CD4-positive, alpha-beta T cell treated with Interleukin-17A for 1 hour (primary cell): ENCODE results near the gene LAMC1.
"Not testable (repeated sequence)": the region's sequence is repeated elsewhere in the genome, so short reads cannot be mapped to it uniquely, and the experiment has no call there.

Experiments used
- DNase-seq: peaks from one replicate; pipeline ENCODE4 v3.0.0-alpha.2; 2020

LAMC1 gene

DNA sequence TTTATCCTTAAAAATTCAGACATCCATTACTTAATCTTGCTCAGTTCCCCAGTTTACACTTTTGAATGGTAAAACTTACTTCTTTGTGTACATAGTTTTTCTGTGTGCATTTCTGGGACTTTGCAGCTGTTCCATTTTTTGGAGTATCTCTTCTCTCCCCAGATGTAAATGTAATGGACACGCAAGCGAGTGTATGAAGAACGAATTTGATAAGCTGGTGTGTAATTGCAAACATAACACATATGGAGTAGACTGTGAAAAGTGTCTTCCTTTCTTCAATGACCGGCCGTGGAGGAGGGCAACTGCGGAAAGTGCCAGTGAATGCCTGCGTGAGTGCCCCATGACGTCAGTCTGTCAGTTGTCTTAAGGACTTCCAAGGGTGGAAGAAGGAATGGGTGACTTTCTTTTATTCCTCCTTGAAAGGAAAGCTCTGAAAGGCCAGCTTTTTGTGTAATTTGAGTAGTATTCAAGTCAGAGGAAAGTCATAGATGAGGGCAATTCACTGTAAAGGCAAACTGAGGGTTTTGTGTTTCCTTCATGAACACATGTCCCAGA, 87.2 kb downstream of the LAMC1 start:
- no peak for DNase-seq

DNA sequence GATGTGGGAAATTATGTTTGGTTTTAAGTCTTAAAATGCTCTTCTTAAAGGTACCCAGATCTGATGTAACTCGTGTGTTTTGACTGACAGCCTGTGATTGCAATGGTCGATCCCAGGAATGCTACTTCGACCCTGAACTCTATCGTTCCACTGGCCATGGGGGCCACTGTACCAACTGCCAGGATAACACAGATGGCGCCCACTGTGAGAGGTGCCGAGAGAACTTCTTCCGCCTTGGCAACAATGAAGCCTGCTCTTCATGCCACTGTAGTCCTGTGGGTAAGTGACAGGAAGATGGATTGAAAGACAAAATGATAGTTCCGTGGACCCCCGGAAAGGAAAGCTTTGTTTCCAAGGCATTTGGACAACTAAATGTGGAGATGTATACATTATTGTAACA, 91.2 kb downstream of the LAMC1 start:
- DNase-seq: no peak

DNA sequence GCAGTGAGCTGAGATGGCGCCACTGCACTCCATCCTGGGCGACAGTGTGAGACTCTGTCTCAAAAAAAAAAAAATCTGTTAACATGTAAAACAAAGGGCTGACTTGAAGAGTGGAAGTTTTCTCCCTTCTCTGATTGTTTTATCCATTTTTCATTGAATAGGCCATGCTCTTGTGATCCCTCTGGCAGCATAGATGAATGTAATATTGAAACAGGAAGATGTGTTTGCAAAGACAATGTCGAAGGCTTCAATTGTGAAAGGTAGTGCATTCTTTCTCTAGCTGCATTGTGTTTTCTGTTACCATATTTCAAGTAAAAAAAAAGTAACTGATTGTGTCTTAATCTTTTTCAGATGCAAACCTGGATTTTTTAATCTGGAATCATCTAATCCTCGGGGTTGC, 93.2 kb downstream of the LAMC1 start:
- no peak for DNase-seq

DNA sequence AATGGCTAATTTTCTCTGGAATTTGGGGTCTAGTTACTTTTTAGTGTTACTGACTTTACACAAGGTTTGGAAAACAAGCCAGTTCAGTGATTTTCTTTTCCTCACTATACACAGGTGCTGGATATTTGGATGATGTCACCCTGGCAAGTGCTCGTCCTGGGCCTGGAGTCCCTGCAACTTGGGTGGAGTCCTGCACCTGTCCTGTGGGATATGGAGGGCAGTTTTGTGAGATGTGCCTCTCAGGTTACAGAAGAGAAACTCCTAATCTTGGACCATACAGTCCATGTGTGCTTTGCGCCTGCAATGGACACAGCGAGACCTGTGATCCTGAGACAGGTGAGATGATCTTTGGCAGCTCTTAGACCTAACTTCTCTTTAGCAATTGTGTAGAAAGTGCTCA, 98.4 kb downstream of the LAMC1 start:
- DNase-seq: no peak

DNA sequence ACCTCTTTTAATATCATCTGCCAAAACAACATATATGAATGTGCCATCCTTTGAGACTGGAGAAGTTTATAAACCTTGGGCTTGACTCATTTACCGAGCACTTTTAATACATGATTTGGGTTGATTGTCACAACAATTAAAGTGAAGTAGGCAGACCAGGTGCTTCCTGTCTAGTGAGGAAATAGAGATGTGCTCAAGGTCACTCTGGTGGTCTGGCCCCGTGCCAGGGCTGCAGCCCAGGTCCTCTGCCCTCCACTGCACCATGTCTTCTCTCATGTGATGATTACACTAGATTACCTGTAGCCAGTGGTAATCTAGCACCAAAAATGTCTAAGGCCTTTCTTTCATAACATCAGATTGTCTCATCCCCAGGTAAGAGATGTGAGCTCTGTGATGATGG, 101.0 kb downstream of the LAMC1 start:
- no peak for DNase-seq

DNA sequence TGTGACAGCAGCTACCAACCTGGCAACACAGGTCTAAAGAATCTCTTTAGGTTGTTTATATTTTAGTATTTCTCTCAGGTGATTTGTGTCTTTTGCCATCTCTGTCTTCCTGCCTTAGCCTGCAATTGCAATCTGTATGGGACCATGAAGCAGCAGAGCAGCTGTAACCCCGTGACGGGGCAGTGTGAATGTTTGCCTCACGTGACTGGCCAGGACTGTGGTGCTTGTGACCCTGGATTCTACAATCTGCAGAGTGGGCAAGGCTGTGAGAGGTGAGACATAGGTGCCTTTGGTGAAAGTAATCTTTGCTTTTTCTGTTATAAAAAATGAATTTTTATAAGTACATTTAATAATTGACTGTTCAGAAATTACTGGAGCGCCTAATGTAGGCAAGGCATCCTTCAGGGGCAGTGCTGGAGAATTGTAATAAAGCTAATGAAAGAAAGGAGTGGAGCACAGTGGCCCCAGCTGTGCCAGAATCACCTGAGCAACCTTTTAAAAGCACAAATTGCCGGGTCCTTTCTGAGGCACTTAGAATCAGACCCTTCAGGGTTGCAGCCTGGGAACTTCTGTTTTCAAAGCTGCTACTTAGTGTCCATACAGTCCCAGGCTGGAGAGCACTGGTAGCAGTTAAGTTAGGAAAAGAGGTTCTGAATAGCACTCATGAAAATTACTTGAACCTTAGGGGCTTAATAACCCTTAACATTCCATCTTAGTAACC, 102.2 kb downstream of the LAMC1 start:
- DNase-seq: no peak

DNA sequence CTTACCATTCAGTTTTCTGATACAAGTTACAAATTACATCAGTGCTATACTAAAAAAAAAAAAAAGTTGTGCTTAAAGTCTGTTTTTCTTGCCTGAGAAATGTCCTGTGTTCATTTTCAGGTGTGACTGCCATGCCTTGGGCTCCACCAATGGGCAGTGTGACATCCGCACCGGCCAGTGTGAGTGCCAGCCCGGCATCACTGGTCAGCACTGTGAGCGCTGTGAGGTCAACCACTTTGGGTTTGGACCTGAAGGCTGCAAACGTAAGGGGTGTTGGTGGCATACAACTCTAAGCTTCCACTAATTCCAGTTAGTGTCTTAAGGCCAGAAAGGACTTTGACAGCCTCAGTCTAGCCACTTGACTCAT, 102.8 kb downstream of the LAMC1 start:
- no peak for DNase-seq

DNA sequence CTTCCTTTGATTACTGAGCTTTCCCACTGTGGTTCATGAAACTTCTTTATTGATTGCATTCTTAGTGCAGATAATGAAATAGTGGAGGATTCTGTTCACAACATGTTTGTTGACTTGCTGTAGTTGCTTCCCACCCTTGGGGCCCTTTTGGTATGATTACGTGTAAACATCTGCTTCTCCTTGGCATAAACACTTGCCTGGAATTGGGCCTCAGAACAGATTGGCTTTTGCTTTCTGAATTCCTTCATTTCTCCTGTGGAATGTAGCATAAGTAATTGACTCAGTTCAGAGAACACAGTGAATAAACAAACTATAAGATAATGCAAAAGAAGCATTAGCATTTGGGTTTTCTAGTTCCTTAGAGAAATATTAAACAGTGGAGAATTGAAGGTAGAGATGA, 103.3 kb downstream of the LAMC1 start:
- no peak for DNase-seq

DNA sequence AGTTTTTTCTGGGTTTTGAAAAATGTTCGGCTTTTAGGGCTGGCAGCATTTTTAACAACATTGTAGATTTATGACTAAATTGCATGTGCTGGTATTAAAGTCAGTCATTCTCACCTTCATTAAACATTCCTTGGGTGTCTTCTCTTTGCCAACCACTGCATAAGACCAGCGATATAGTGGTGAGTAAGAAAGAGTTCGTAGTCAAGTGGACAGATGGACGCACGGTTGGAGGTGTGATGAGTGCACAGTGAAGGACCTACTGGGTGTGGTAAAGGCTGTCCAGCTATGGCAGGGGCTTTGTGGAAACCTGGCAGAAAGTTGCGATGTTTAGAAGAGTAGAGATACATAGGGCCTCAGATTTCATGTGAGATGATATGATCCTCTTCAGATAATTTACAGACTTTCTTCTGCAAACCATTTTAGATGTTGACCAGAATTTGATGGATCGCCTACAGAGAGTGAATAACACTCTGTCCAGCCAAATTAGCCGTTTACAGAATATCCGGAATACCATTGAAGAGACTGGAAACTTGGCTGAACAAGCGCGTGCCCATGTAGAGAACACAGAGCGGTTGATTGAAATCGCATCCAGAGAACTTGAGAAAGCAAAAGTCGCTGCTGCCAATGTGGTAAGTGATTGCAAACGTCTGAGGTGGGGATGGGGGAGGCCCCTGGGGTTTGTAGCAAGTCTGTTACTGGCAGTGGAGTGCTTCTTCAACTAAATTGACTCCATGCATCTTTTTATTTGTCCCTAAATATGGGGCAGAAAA, 106.9 kb downstream of the LAMC1 start:
- DNase-seq: no peak

DNA sequence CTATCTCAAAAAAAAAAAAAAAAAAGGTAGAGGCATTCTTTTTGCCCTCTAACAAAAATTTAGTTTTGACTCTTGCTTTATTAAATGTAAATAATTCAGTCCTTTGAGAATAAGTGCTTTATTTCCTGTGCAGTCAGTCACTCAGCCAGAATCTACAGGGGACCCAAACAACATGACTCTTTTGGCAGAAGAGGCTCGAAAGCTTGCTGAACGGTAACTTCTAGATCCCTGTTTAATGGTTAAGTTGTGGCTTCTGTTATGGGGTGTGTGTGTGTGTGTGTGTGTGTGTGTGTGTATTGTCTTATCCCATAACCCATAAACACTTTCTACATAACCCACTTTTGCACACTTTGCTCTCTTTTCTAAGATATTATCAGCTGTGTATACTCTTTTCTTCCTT, 107.9 kb downstream of the LAMC1 start:
- DNase-seq: no peak

DNA sequence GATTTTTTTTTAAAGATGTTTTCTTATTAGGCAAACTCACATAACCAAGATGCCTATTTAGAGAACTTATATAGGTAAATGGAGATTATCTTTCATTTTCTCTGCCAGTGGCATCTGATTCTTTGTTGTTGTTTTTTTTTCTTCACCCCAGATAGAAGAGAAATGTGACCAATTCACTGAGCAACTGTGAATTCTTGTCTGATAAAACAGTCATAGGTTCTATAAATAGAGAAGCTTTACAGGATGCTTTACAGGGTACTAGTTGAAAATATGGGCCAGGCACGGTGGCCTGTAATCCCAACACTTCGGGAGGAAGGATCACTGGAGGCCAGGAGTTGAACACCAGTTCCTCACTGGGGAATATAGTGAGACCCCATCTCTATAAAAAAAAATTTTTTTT, 112.1 kb downstream of the LAMC1 start:
- no peak for DNase-seq

DNA sequence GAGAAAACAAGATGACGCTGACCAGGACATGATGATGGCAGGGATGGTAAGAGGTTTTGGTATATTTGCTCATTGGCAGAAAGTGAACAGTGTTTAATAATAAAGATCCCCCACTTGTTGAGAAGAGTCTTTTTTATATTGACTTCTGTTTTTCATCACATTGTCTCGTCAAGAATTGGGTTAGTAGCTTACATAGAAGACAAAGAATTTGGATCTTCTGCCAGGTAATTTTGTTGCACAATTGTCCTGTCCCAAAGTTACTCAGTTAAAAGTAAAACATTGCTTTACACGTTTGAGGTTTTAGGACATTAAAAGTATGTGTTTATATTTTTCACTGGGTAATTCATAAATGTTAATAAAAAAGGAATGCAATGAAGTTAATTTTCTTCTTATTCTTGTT, 114.6 kb downstream of the LAMC1 start:
- DNase-seq: no peak

DNA sequence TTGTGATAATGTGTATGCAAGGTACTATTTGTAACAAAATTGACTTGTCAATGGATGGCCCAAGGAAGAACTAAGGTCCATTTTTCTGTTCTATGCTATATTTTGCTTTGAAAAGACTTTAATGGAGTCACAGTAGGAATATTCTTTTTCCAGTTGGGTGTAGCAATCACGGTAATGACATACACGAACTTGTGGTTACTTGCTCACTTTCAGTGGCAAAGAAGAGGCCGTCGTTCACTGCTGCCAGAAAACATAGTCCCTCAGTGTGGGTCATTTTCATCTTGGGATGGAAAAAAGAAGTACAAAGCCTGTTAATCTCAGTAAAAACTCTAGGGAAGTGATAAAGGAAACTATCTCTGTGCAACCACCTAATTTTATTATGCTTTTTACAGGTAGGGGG, 115.1 kb downstream of the LAMC1 start:
- no peak for DNase-seq

DNA sequence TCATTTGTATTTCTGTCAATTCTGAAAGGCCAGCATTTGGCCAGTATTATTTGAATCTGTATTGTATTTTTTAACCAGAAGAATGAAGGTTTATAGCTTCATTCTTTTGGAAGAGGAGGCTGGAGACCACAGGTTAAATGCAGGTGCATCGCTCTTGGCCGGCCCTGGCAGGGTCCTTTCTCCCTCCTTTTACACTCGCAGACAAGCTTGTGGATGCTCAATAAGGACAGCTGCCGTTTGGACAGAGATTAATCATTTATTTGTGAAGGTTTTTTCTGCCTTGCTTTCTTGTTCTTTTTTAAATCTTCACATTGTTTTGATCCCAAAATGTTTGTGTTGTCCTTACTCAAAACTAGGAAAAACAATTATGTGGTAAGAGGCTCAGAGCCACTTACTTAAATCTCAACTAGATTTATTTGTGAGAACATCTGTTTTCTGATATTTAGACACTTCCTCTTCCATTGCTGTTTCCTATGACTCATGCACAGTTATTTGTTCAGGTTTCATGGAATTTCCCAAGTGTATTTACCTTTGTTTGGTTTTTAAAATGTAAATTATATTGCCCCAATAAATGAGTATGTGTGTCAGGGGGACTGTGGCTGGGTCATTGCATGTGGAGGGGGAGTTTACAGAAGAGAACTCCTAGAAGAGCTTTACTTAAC, 116.2 kb downstream of the LAMC1 start:
- DNase-seq: no peak

DNA sequence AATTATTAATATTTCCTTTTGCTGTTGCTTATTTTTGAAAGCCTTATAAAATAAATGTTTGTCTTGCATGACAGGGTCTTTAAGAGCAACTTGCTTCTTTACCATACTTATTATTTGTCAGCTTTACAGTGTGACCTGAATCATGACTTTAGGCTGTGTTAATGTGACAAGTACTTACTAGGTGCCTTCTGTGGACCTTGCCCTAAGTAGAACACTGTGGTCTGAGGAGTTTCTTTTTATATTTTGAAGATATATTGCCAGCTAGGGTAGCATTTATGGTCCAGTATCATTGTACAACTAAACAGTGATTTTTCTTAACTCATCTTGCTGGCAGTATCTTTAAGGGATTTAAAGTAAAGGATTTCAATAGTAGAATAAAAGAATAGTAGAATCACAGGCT, 117.4 kb downstream of the LAMC1 start:
- DNase-seq: no peak

DNA sequence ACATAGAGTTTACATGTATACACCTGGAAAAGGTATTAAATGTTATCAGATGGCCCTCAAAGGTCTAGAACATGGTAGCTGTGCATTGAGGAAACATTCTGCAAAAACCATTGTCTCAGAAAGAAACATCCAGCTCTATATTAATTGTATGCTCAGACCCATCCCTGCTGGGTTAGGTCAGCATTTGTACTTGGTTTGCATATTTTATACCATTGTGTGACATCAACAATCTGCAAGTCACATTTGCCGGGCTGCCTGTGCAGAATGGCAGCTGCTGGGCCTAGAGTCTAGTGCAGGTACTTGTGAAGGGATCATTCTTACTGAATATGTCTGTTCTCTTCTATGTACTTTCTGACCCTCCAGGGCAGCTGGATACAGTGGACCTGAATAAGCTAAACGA, 119.0 kb downstream of the LAMC1 start:
- no peak for DNase-seq

DNA sequence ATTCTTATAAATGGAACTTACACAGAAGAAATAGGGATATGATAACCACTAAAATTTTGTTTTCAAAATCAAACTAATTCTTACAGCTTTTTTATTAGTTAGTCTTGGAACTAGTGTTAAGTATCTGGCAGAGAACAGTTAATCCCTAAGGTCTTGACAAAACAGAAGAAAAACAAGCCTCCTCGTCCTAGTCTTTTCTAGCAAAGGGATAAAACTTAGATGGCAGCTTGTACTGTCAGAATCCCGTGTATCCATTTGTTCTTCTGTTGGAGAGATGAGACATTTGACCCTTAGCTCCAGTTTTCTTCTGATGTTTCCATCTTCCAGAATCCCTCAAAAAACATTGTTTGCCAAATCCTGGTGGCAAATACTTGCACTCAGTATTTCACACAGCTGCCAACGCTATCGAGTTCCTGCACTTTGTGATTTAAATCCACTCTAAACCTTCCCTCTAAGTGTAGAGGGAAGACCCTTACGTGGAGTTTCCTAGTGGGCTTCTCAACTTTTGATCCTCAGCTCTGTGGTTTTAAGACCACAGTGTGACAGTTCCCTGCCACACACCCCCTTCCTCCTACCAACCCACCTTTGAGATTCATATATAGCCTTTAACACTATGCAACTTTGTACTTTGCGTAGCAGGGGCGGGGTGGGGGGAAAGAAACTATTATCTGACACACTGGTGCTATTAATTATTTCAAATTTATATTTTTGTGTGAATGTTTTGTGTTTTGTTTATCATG, 120.5 kb downstream of the LAMC1 start:
- DNase-seq: no peak

DNA sequence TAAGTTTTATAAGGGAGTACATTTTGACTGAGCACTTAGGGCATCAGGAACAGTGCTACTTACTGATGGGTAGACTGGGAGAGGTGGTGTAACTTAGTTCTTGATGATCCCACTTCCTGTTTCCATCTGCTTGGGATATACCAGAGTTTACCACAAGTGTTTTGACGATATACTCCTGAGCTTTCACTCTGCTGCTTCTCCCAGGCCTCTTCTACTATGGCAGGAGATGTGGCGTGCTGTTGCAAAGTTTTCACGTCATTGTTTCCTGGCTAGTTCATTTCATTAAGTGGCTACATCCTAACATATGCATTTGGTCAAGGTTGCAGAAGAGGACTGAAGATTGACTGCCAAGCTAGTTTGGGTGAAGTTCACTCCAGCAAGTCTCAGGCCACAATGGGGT, 121.5 kb downstream of the LAMC1 start:
- DNase-seq: no peak

DNA sequence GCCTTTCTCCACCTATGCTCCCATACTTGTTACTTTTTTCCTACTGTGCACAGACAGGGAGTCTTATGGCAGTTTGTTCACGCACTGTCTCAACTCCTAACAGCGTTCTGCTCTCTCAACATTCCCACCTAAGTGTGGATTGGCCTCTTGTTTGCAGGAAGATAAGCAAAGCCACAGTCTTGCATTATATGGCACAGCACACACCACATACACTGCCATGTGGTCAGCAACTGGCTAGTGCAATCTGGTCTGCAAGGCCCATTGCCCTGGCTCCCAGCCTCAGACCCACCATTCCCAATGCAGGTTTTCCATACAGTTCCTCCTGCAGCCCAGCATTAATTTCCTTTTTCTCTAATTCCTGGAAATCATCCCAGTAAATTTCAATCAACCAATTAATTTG, 124.5 kb downstream of the LAMC1 start:
- DNase-seq: no peak

DNA sequence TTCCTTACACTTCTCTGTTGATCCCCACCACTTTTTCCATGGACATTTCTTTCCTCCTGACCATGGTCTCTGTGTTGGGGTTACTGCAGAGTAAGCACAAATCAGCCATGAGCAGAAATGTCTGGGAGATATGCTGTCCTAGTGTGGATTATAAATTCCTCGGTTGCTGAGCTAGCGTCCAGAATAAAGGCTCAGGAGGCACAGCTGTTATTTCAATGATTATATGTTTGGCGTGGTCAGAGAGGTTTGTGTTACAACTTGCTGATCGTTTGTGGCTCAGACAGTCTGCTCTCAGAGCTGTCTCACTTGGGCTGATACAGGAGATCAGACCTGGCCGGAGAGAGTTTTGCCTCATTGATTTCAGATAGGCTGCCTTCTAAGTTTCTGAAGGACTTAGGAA, 125.4 kb downstream of the LAMC1 start:
- DNase-seq: no peak

DNA sequence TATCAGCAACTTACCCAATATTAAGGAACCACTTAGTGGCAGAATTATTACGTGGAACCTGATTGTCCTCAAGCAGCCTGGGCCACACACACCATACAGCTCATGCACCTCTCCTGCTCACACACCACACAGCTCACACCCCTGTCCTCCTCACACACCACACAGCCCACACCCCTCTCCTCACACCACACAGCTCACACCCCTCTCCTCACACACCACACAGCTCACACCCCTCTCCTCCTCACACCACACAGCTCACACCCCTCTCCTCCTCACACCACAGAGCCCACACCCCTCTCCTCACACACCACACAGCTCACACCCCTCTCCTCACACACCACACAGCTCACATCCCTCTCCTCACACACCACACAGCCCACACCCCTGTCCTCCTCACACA, 126.1 kb downstream of the LAMC1 start:
- DNase-seq: no peak

DNA sequence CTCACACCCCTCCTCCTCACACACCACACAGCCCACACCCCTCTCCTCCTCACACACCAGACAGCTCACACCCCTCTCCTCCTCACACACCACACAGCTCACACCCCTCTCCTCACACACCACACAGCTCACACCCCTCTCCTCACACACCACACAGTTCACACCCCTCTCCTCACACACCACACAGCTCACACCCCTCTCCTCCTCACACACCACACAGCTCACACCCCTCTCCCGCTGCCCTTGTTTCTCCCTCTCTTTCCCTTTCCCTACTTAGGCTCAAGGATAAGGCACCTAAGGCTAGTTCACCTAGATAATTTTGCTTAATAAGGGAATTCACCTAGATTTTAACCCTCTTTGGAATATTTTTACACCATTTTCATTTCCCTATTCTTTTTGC, 126.8 kb downstream of the LAMC1 start:
- DNase-seq: not testable (repeated sequence)

DNA sequence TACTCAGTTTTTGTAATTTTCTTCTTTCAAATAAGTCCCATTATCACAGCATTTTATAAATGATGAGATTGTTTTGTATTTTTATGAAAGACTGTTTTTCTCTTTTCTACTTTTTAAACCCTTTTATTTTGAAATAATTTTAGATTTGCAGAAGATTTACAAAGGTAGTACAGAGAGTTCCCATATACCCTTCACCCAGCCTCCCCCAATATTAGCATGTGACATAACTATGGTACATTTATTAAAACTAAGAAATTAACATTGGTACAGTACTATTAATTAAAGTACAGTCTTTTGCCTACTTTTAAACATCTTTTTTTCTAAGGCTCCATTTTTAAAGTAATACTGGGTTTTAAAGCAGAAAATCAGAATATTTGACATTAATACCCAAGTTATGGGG, 127.2 kb downstream of the LAMC1 start:
- DNase-seq: no peak
